Erythroblast (primary cell): Measurements from ENCODE around the gene KCTD16.

Experiments
- GATA1 ChIP-seq: IDR thresholded peaks from 2 replicates; pipeline ENCODE4 v1.6.1; 2011; ENCODE audit warnings: low read depth, mild to moderate bottlenecking, control low read depth, low read length, moderate library complexity
- POLR2A ChIP-seq: IDR thresholded peaks from 2 replicates; pipeline ENCODE4 v1.6.1; 2011; ENCODE audit warnings: mild to moderate bottlenecking, low read length

GRCh38 chr5:144209361-144209760 lies 38.7 kb downstream of the KCTD16 start:
- TF ChIP-seq POLR2A (no peak), GATA1 (no peak)
